ENCODE data around the gene TUBA8.

TUBA8 gene

DNA sequence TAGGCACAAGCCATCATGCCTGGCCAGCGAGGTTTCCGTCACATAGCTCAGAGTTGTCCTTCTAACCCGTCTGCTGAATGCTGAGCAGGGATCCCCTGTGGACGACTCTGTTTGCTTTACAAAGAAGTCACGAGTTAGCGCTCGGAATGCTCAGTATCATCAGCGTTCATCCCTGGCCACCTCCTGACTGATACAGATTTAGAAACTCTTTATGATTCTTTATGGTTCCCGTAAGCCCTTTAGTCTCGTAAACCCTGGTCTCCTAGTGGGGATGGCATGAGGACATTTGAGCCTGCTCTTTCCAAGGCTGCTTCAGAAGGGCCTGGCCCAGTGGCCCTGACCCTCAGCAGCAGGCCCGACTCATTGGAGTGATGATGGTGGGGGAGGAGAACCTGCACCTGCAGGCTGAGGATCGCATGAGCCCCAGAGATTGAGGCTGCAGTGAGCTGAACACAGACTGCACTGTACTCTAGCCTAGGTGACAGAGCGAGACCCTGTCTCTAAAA, 23.2 kb upstream of the TUBA8 start:
- H3K27ac ChIP-seq (ENCODE audit: low read depth, low read length), result no peak overlapping the region
- no peak overlapping the region for H3K4me3 ChIP-seq (ENCODE audit: low read depth in 1 of 2, low read length in 2 of 2)
- H3K9me3 ChIP-seq (ENCODE audit: control insufficient read depth in 1 of 2, low read length in 2 of 2), result no peaks in the 10 kb centered on the region
- no peak overlapping the region for H3K9ac ChIP-seq (ENCODE audit: low read depth in 1 of 2, low read length in 2 of 2)
- H3K36me3 ChIP-seq (ENCODE audit: control insufficient read depth in 1 of 2, insufficient read depth in 2 of 2, low read length in 2 of 2), result peaks cover 27 to 62% of the 10 kb centered on the region in 2 donors
- peaks cover 43 to 48% of the 10 kb centered on the region in 2 donors for H3K4me1 ChIP-seq (ENCODE audit: control insufficient read depth in 1 of 2, insufficient read depth in 2 of 2, low read length in 2 of 2)
- no peaks in the 10 kb centered on the region for H3K27me3 ChIP-seq (ENCODE audit: control insufficient read depth in 1 of 2, insufficient read depth in 2 of 2, low read length in 2 of 2)

DNA sequence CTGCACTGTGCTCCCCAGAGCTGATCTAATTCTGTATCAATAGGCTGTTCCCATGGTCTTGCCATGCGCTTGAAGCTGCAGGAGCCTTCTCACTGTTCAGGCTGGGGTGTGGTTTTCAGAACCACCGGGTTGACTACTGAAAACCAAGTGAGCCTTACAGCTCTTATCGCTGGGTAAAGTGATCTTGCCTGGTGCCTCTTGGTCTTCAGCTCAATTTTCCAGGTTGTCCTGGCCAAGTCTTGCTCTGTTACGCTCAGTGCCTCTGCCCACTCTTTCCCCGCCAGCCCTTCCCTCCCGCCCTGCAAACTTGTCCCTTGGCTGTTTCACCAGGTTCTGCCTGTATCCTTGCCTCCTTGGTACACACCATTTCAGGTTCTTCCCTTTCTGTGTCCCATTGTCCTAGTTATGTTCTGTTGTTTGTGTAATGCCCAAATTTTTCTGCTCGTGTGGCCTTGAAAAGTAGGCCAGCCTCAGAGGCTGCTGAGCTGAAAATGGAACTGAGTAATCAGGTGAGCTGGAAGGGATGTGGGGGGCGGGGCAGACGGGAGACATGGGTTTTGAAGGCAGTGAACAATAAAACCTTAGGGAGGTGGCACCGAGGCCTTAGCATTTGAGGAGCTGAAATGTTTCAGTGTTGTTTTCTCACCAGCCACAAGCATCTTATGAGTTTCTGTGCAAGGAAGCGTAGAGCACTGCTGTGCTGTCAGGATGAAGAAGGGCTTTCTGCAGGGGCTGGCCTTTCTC, 21.6 kb upstream of the TUBA8 start:
- H3K9ac ChIP-seq (ENCODE audit: low read depth in 1 of 2, low read length in 2 of 2), result peak overlapping the region in 1 of 2 donors; percentile 18
- no peak overlapping the region for H3K27ac ChIP-seq (ENCODE audit: low read depth, low read length)
- H3K4me3 ChIP-seq (ENCODE audit: low read depth in 1 of 2, low read length in 2 of 2), result no peak overlapping the region
- H3K9me3 ChIP-seq (ENCODE audit: control insufficient read depth in 1 of 2, low read length in 2 of 2), result no peaks in the 10 kb centered on the region
- H3K36me3 ChIP-seq (ENCODE audit: control insufficient read depth in 1 of 2, insufficient read depth in 2 of 2, low read length in 2 of 2), result peaks cover 17 to 48% of the 10 kb centered on the region in 2 donors
- no peaks in the 10 kb centered on the region for H3K27me3 ChIP-seq (ENCODE audit: control insufficient read depth in 1 of 2, insufficient read depth in 2 of 2, low read length in 2 of 2)
- H3K4me1 ChIP-seq (ENCODE audit: control insufficient read depth in 1 of 2, insufficient read depth in 2 of 2, low read length in 2 of 2), result peaks cover 43 to 50% of the 10 kb centered on the region in 2 donors

- no peak overlapping the region for H3K9ac ChIP-seq (ENCODE audit: low read depth in 1 of 2, low read length in 2 of 2)
- H3K4me3 ChIP-seq (ENCODE audit: low read depth in 1 of 2, low read length in 2 of 2), result no peak overlapping the region
- H3K9me3 ChIP-seq (ENCODE audit: control insufficient read depth in 1 of 2, low read length in 2 of 2), result no peaks in the 10 kb centered on the region
- H3K27me3 ChIP-seq (ENCODE audit: control insufficient read depth in 1 of 2, insufficient read depth in 2 of 2, low read length in 2 of 2), result no peaks in the 10 kb centered on the region
- H3K4me1 ChIP-seq (ENCODE audit: control insufficient read depth in 1 of 2, insufficient read depth in 2 of 2, low read length in 2 of 2), result peaks cover 44 to 48% of the 10 kb centered on the region in 2 donors
- H3K27ac ChIP-seq (ENCODE audit: low read depth, low read length), result no peak overlapping the region
- peaks cover 12 to 41% of the 10 kb centered on the region in 2 donors for H3K36me3 ChIP-seq (ENCODE audit: control insufficient read depth in 1 of 2, insufficient read depth in 2 of 2, low read length in 2 of 2)
Measured at GRCh38 chr22:18090286-18090685, 20.3 kb upstream of the TUBA8 start.

DNA sequence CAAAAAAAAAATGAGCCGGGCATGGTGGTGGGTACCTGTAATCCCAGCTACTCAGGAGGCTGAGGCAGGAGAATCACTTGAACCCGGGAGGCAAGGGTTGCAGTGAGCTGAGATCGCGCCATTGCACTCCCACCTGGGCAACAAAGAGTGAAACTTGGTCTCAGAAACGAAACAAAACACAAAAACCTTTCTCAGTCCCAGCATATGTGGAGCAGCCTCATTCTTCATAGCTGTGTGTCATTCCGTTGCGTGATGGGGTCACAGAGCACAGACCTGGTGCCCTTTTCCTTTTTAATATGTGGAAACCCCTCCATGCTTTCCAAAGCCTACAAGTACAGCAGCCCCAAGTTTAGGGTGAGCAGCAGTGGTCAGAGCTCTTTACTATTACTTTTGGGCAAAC, 19.1 kb upstream of the TUBA8 start:
- Histone ChIP-seq H3K9ac (ENCODE audit: low read depth in 1 of 2, low read length in 2 of 2) (peak overlapping the region; percentile 48 to 71), H3K27me3 (ENCODE audit: control insufficient read depth in 1 of 2, insufficient read depth in 2 of 2, low read length in 2 of 2) (no peaks in the 10 kb centered on the region), H3K27ac (ENCODE audit: low read depth, low read length) (peak overlapping the region; percentile 87), H3K36me3 (ENCODE audit: control insufficient read depth in 1 of 2, insufficient read depth in 2 of 2, low read length in 2 of 2) (peaks cover 12 to 36% of the 10 kb centered on the region in 2 donors), H3K4me3 (ENCODE audit: low read depth in 1 of 2, low read length in 2 of 2) (peak overlapping the region; percentile 51 to 70), H3K9me3 (ENCODE audit: control insufficient read depth in 1 of 2, low read length in 2 of 2) (no peaks in the 10 kb centered on the region), H3K4me1 (ENCODE audit: control insufficient read depth in 1 of 2, insufficient read depth in 2 of 2, low read length in 2 of 2) (peaks cover 46 to 47% of the 10 kb centered on the region in 2 donors)

- H3K9me3 ChIP-seq (ENCODE audit: control insufficient read depth in 1 of 2, low read length in 2 of 2), result no peaks in the 10 kb centered on the region
- peak overlapping the region; percentile 87 for H3K27ac ChIP-seq (ENCODE audit: low read depth, low read length)
- H3K9ac ChIP-seq (ENCODE audit: low read depth in 1 of 2, low read length in 2 of 2), result peak overlapping the region; percentile 66 to 71
- peaks cover 46 to 47% of the 10 kb centered on the region in 2 donors for H3K4me1 ChIP-seq (ENCODE audit: control insufficient read depth in 1 of 2, insufficient read depth in 2 of 2, low read length in 2 of 2)
- H3K4me3 ChIP-seq (ENCODE audit: low read depth in 1 of 2, low read length in 2 of 2), result peak overlapping the region; percentile 51 to 70
- peaks cover 12 to 35% of the 10 kb centered on the region in 2 donors for H3K36me3 ChIP-seq (ENCODE audit: control insufficient read depth in 1 of 2, insufficient read depth in 2 of 2, low read length in 2 of 2)
- H3K27me3 ChIP-seq (ENCODE audit: control insufficient read depth in 1 of 2, insufficient read depth in 2 of 2, low read length in 2 of 2), result no peaks in the 10 kb centered on the region
Measured at GRCh38 chr22:18091916-18092526, 18.6 kb upstream of the TUBA8 start.

GRCh38 chr22:18093661-18094060, 16.9 kb upstream of the TUBA8 start:
- Histone ChIP-seq H3K27me3 (ENCODE audit: control insufficient read depth in 1 of 2, insufficient read depth in 2 of 2, low read length in 2 of 2) (no peaks in the 10 kb centered on the region), H3K9ac (ENCODE audit: low read depth in 1 of 2, low read length in 2 of 2) (no peak overlapping the region), H3K9me3 (ENCODE audit: control insufficient read depth in 1 of 2, low read length in 2 of 2) (no peaks in the 10 kb centered on the region), H3K36me3 (ENCODE audit: control insufficient read depth in 1 of 2, insufficient read depth in 2 of 2, low read length in 2 of 2) (peaks cover 0 to 19% of the 10 kb centered on the region in 2 donors), H3K27ac (ENCODE audit: low read depth, low read length) (no peak overlapping the region), H3K4me1 (ENCODE audit: control insufficient read depth in 1 of 2, insufficient read depth in 2 of 2, low read length in 2 of 2) (peaks cover 34% of the 10 kb centered on the region in 2 donors), H3K4me3 (ENCODE audit: low read depth in 1 of 2, low read length in 2 of 2) (no peak overlapping the region)

DNA sequence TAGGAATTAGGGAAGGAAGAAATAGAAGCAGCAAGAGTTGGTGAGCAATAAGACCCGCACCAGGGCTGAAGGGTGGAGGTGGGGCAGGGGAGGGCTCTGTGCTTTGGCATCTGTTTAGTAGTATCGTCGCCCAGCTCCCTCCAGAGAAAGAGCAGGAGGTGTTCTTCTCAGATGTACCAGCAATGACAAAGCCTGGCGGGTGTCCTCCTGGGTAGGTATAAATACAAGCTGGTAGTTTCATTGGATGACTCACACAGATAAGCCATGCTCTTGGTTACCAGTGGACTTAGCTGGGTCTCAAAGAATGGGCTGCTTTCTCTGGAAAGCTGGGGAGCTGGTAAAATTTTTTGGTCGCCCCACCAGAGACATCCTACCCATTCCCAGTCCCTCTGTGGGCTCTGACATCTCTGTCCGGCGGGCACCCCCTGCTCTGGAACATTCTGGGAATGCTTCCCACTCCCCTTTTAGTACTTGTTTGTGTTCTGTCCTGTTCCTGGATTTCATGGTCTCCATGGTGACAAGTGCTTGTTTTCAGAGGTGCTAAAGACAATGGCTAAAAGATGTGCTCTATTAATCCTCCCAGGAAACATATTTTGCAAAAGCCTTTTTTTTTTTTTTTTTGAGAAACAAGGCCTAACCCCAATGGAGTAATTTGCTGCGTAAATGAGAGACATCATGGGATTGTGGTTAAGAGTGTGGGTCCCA, 15.4 kb upstream of the TUBA8 start:
- no peaks in the 10 kb centered on the region for H3K9me3 ChIP-seq (ENCODE audit: control insufficient read depth in 1 of 2, low read length in 2 of 2)
- H3K4me3 ChIP-seq (ENCODE audit: low read depth in 1 of 2, low read length in 2 of 2), result no peak overlapping the region
- no peaks in the 10 kb centered on the region for H3K27me3 ChIP-seq (ENCODE audit: control insufficient read depth in 1 of 2, insufficient read depth in 2 of 2, low read length in 2 of 2)
- peaks cover 0 to 5% of the 10 kb centered on the region in 2 donors for H3K36me3 ChIP-seq (ENCODE audit: control insufficient read depth in 1 of 2, insufficient read depth in 2 of 2, low read length in 2 of 2)
- H3K27ac ChIP-seq (ENCODE audit: low read depth, low read length), result no peak overlapping the region
- H3K9ac ChIP-seq (ENCODE audit: low read depth in 1 of 2, low read length in 2 of 2), result no peak overlapping the region
- peaks cover 23 to 25% of the 10 kb centered on the region in 2 donors for H3K4me1 ChIP-seq (ENCODE audit: control insufficient read depth in 1 of 2, insufficient read depth in 2 of 2, low read length in 2 of 2)

GRCh38 chr22:18096823-18097222, 13.8 kb upstream of the TUBA8 start:
- Histone ChIP-seq H3K4me3 (ENCODE audit: low read depth in 1 of 2, low read length in 2 of 2) (no peak overlapping the region), H3K27ac (ENCODE audit: low read depth, low read length) (no peak overlapping the region), H3K9me3 (ENCODE audit: control insufficient read depth in 1 of 2, low read length in 2 of 2) (no peaks in the 10 kb centered on the region), H3K27me3 (ENCODE audit: control insufficient read depth in 1 of 2, insufficient read depth in 2 of 2, low read length in 2 of 2) (no peaks in the 10 kb centered on the region), H3K36me3 (ENCODE audit: control insufficient read depth in 1 of 2, insufficient read depth in 2 of 2, low read length in 2 of 2) (peaks cover 0 to 11% of the 10 kb centered on the region in 2 donors), H3K9ac (ENCODE audit: low read depth in 1 of 2, low read length in 2 of 2) (no peak overlapping the region), H3K4me1 (ENCODE audit: control insufficient read depth in 1 of 2, insufficient read depth in 2 of 2, low read length in 2 of 2) (peaks cover 10% of the 10 kb centered on the region in 2 donors)

DNA sequence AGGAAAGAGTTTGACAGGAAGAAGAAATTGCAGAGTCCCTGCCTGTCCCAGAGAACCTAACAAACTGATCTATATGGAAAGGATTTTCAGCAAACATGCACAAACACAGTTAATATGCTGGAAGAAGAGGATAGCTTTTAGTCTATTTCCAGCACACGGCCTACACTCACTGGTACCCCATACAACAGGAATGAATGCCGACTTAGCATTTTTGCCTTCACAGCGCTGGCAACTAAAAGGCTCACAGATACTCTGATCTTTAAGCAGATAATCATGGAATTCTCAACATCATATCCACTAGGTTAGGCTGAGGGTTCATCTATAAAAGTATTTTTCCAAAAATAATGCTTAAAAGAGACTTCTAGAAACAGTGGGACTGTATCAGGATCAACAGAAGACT, 9.8 kb upstream of the TUBA8 start:
- Histone ChIP-seq H3K27ac (ENCODE audit: low read depth, low read length) (no peak overlapping the region), H3K4me1 (ENCODE audit: control insufficient read depth in 1 of 2, insufficient read depth in 2 of 2, low read length in 2 of 2) (no peaks in the 10 kb centered on the region), H3K36me3 (ENCODE audit: control insufficient read depth in 1 of 2, insufficient read depth in 2 of 2, low read length in 2 of 2) (peaks cover 4 to 12% of the 10 kb centered on the region in 2 donors), H3K27me3 (ENCODE audit: control insufficient read depth in 1 of 2, insufficient read depth in 2 of 2, low read length in 2 of 2) (no peaks in the 10 kb centered on the region), H3K4me3 (ENCODE audit: low read depth in 1 of 2, low read length in 2 of 2) (no peak overlapping the region), H3K9ac (ENCODE audit: low read depth in 1 of 2, low read length in 2 of 2) (no peak overlapping the region), H3K9me3 (ENCODE audit: control insufficient read depth in 1 of 2, low read length in 2 of 2) (no peaks in the 10 kb centered on the region)

DNA sequence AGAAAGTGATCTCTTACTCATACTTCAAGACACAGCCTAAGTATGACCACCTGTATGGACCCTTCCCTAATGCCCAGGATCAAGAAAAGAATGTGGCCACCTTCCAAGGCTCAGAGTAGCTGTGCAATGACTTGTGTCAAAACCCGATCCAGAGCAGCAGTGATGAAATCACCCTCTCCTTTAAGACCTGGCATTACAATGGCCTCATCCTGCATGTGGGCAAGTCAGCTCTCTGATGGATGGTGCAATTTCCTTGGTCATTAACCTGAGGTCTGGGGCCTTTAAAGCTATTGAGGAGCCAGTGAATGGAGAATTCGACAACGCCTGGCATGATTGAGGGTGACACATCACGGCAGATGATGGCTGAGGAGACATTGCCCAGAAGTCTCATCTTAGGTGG, 9.1 kb upstream of the TUBA8 start:
- no peak overlapping the region for H3K27ac ChIP-seq (ENCODE audit: low read depth, low read length)
- no peak overlapping the region for H3K9ac ChIP-seq (ENCODE audit: low read depth in 1 of 2, low read length in 2 of 2)
- no peaks in the 10 kb centered on the region for H3K4me1 ChIP-seq (ENCODE audit: control insufficient read depth in 1 of 2, insufficient read depth in 2 of 2, low read length in 2 of 2)
- peaks cover 4 to 10% of the 10 kb centered on the region in 2 donors for H3K36me3 ChIP-seq (ENCODE audit: control insufficient read depth in 1 of 2, insufficient read depth in 2 of 2, low read length in 2 of 2)
- no peak overlapping the region for H3K4me3 ChIP-seq (ENCODE audit: low read depth in 1 of 2, low read length in 2 of 2)
- no peaks in the 10 kb centered on the region for H3K9me3 ChIP-seq (ENCODE audit: control insufficient read depth in 1 of 2, low read length in 2 of 2)
- no peaks in the 10 kb centered on the region for H3K27me3 ChIP-seq (ENCODE audit: control insufficient read depth in 1 of 2, insufficient read depth in 2 of 2, low read length in 2 of 2)
